Measurements from ENCODE around the gene C6orf120.

Gene C6orf120

DNA sequence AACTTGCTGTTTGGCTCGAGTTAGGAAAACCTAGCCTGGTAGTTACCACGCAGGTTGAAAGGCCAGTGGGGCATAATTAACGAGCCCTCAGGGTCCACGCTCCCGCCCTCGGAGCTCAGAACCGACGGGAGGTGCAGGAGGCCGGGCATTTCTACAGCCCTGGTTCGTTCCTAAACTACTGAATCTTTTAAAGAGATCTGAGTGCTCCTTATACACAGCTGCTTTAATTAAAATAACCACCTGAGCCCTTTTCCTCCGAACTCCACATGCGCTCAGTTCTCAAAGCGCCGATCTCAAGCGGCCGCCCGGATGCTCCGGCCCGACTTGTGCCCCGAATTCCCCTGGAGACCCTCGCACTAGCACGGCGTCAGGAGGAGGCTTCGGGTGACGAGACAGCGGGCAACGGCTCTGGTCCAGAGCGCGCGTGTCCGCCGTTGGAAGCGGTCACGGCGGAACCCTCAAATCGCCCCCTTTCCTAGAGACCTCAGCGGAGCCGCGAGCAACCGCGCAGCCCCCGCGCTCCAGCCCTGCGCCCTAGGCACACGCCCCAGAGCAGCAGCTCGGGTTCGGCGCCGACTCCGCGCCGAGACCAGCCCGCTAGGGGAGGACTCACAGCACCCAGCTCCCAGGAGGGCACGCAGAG, 494 bp upstream of the C6orf120 start:
- DNase-seq (ENCODE audit: insufficient read length, low spot score) (no peak), FAIRE-seq (no peak)
- TF ChIP-seq SPI1 (IDR thresholded peaks at IDR 0.05; ENCODE audit: low read depth, low read length) (no peak), POLR2A (IDR thresholded peaks at IDR 0.05; ENCODE audit: low read depth, low read length) (no peak), TAF1 (IDR thresholded peaks at IDR 0.05; ENCODE audit: low read depth, low read length) (no peak), POU2F2 (IDR thresholded peaks at IDR 0.05; ENCODE audit: low read depth, low read length) (no peak), PAX5 (IDR thresholded peaks at IDR 0.05; ENCODE audit: insufficient read depth, low read length, severe bottlenecking) (no peak), POLR2AphosphoS5 (IDR thresholded peaks at IDR 0.05; ENCODE audit: low read depth, low read length) (no peak)

DNA sequence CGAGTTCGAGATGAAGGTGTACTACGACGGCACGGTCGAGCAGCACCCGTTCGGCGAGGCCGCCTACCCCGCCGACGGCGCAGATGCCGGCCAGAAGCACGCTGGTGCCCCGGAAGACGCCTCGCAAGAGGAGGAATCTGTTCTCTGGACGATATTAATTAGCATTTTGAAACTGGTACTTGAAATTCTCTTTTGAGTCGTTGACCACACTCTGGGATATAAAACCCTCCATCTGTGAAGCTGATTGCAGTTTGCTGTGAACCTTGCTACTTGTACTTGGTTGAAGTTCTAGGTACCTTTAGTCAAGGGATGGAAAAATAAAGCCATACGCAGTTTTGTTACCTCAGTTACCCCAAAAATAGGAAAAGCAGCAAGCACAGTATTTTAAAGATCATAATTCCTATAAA, 917 bp downstream of the C6orf120 start:
- FAIRE-seq (no peak), DNase-seq (ENCODE audit: insufficient read length, low spot score) (no peak)
- TF ChIP-seq TAF1 (IDR thresholded peaks at IDR 0.05; ENCODE audit: low read depth, low read length) (no peak), SPI1 (IDR thresholded peaks at IDR 0.05; ENCODE audit: low read depth, low read length) (no peak), POU2F2 (IDR thresholded peaks at IDR 0.05; ENCODE audit: low read depth, low read length) (no peak), POLR2A (IDR thresholded peaks at IDR 0.05; ENCODE audit: low read depth, low read length) (no peak), PAX5 (IDR thresholded peaks at IDR 0.05; ENCODE audit: insufficient read depth, low read length, severe bottlenecking) (no peak), POLR2AphosphoS5 (IDR thresholded peaks at IDR 0.05; ENCODE audit: low read depth, low read length) (no peak)

DNA sequence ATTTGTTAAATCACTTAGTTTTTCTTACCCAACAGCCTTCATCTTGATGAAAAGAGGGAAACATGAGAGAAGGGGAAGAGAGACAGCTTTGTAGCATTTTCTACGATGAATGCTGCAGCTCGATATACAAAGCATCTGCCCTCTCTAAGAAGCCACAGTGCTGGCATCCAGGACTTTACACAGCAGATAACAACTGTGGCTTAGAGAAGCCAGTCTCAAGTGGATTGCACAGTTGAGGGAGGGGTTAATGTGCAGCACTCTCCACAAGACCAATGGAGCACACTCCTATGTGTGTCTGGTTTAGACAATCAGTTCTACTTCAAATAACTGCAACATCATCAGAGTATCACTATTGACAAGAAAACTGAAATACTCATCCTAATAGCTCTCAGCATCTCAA, 5.8 kb downstream of the C6orf120 start:
- DNase-seq (ENCODE audit: insufficient read length, low spot score) (no peak), FAIRE-seq (peak; percentile 56)
- TF ChIP-seq POLR2AphosphoS5 (IDR thresholded peaks at IDR 0.05; ENCODE audit: low read depth, low read length) = no peak
- no peak for TF ChIP-seq PAX5 (IDR thresholded peaks at IDR 0.05; ENCODE audit: insufficient read depth, low read length, severe bottlenecking)
- TF ChIP-seq POLR2A (IDR thresholded peaks at IDR 0.05; ENCODE audit: low read depth, low read length) = no peak
- TF ChIP-seq SPI1 (IDR thresholded peaks at IDR 0.05; ENCODE audit: low read depth, low read length) = no peak
- no peak for TF ChIP-seq POU2F2 (IDR thresholded peaks at IDR 0.05; ENCODE audit: low read depth, low read length)
- TF ChIP-seq TAF1 (IDR thresholded peaks at IDR 0.05; ENCODE audit: low read depth, low read length) = no peak

DNA sequence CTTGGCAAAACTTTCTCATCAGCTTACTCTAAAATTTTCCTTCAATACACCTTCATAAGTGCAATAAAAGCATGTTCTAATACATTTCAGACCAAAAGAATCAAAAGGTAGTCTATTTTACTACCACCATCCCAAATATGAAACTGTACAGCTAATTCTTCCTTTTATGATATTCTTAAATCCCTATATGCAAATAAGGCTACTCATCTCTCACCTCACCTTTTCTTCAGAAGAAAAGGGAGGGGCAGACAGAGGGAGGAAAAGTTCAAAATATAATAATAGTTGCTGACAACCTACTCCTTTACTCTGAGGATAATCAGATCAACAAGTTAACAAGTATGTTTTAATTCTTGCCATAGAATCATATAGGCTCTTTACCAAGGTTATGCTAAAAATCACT, 7.4 kb downstream of the C6orf120 start:
- TF ChIP-seq POU2F2 (IDR thresholded peaks at IDR 0.05; ENCODE audit: low read depth, low read length) = no peak
- no peak for TF ChIP-seq TAF1 (IDR thresholded peaks at IDR 0.05; ENCODE audit: low read depth, low read length)
- TF ChIP-seq POLR2A (IDR thresholded peaks at IDR 0.05; ENCODE audit: low read depth, low read length) = no peak
- no peak for TF ChIP-seq PAX5 (IDR thresholded peaks at IDR 0.05; ENCODE audit: insufficient read depth, low read length, severe bottlenecking)
- no peak for TF ChIP-seq POLR2AphosphoS5 (IDR thresholded peaks at IDR 0.05; ENCODE audit: low read depth, low read length)
- no peak for TF ChIP-seq SPI1 (IDR thresholded peaks at IDR 0.05; ENCODE audit: low read depth, low read length)
- FAIRE-seq (no peak), DNase-seq (ENCODE audit: insufficient read length, low spot score) (no peak)

DNA sequence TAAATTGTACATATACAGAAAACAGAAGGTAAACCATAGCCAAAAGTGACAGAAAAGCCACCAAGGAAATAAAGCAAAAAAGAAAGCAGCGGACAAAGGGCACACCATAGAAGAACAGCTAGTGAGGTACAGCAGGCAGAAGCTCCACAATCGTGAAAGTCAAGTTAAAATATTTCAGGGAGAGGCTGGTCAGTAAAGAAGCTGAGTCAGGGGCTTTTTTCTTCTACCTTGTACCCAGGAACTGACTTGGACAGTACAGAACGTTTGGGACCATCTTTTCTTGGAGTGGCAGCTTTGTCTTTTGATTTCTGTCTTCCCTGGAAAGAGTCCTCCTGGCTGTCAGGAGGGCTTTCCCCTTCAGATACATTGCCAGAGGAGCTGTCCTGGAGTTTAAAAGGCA, 8.1 kb downstream of the C6orf120 start:
- FAIRE-seq (no peak), DNase-seq (ENCODE audit: insufficient read length, low spot score) (no peak)
- TF ChIP-seq POLR2AphosphoS5 (IDR thresholded peaks at IDR 0.05; ENCODE audit: low read depth, low read length) (no peak), TAF1 (IDR thresholded peaks at IDR 0.05; ENCODE audit: low read depth, low read length) (no peak), POLR2A (IDR thresholded peaks at IDR 0.05; ENCODE audit: low read depth, low read length) (no peak), SPI1 (IDR thresholded peaks at IDR 0.05; ENCODE audit: low read depth, low read length) (no peak), PAX5 (IDR thresholded peaks at IDR 0.05; ENCODE audit: insufficient read depth, low read length, severe bottlenecking) (no peak), POU2F2 (IDR thresholded peaks at IDR 0.05; ENCODE audit: low read depth, low read length) (no peak)

DNA sequence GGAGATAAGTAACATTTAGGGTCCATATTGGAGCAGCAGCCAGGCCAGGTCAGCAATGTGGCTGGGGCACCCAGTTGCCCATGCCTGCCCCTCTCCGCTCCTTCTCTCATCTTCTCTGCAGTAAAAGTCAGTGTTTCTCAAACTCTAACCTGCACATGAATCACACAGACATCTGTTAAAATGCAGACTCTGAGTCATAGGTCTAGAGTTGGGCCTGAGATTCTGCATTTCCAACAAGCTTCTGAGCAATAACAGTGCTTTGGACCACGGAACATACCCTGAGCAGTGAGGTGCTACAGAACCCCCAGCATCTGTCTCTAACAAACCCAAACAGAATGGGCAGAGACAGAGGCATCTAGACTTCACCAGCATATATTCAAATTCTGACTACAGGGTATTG, 12.3 kb downstream of the C6orf120 start:
- FAIRE-seq (no peak), DNase-seq (ENCODE audit: insufficient read length, low spot score) (no peak)

DNA sequence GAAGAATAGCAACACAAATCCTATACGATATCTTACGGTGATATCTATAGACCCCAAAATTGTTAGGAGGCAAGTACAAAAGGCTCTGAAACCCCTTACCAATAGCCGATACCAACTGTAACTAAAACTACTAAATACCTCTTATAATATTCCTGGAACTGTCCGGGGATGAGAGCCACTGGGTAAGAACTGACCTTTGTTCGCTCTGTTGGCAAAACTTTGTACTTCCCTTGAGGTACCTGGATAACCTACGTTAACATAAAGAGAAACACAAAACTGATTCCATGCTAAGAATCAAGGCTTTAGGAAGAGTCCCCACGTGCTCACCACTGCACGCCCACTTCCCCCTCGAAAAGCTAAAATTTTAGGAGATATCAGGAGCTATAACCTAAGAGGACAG, 12.7 kb downstream of the C6orf120 start:
- FAIRE-seq = no peak
- TF ChIP-seq POU2F2 (IDR thresholded peaks at IDR 0.05; ENCODE audit: low read depth, low read length) (no peak), POLR2AphosphoS5 (IDR thresholded peaks at IDR 0.05; ENCODE audit: low read depth, low read length) (no peak), PAX5 (IDR thresholded peaks at IDR 0.05; ENCODE audit: insufficient read depth, low read length, severe bottlenecking) (no peak), POLR2A (IDR thresholded peaks at IDR 0.05; ENCODE audit: low read depth, low read length) (no peak), SPI1 (IDR thresholded peaks at IDR 0.05; ENCODE audit: low read depth, low read length) (no peak), TAF1 (IDR thresholded peaks at IDR 0.05; ENCODE audit: low read depth, low read length) (no peak)
- DNase-seq (ENCODE audit: insufficient read length, low spot score) = no peak

More for the DNA sequence above, 12.3 kb downstream of the C6orf120 start:
- TF ChIP-seq PAX5 (IDR thresholded peaks at IDR 0.05; ENCODE audit: insufficient read depth, low read length, severe bottlenecking) (no peak), TAF1 (IDR thresholded peaks at IDR 0.05; ENCODE audit: low read depth, low read length) (no peak)

DNA sequence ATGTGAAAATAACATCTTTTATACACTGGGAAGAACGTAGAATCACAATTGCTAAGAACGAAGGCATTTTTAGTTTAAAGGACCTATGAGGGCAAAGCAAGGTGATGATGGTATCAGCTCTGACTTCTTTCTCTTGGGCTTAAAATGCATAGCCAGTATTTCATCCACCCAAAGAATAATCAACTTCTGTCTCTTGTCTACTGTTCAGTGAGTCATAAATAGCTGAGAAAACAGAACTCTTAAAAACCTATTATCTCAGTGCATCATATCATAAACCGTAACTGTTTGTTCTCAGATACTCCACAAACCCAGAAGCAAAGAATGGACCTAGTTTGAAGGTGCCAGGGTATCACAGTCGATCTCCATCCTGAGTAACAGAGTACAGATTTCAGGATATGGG, 17.2 kb downstream of the C6orf120 start:
- TF ChIP-seq POU2F2 (IDR thresholded peaks at IDR 0.05; ENCODE audit: low read depth, low read length) (no peak), TAF1 (IDR thresholded peaks at IDR 0.05; ENCODE audit: low read depth, low read length) (no peak), POLR2AphosphoS5 (IDR thresholded peaks at IDR 0.05; ENCODE audit: low read depth, low read length) (no peak), PAX5 (IDR thresholded peaks at IDR 0.05; ENCODE audit: insufficient read depth, low read length, severe bottlenecking) (no peak), POLR2A (IDR thresholded peaks at IDR 0.05; ENCODE audit: low read depth, low read length) (no peak), SPI1 (IDR thresholded peaks at IDR 0.05; ENCODE audit: low read depth, low read length) (no peak)
- no peak for FAIRE-seq
- no peak for DNase-seq (ENCODE audit: insufficient read length, low spot score)

DNA sequence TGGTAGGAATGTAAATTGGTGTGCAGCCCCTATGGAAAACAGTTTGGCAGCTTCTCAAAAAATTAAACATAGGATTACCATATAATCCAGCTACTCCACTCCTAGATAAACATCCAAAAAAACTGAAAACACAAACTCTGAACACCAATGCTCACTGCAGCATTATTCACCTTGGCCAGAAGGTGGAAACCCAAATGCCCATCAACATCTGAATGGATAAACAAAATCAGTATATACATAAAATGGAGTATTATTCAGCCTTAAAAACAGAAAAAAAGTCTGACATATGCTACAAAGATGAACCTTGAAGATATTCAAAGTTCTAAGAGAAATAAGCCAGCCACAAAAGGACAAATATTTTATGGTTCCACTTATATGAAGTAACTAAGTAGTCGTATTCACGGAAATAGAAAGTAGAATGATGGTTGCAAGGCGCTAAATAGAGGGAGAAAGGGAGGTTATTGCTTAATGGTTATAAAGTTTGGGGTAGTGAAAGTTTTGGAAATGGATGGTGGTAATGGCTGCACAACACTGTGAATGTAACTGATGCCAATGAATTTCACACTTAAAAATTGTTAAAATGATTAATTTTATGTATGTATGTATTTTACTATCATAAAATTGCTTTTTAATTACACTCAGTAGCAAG, 18.4 kb downstream of the C6orf120 start:
- no peak for FAIRE-seq
- no peak for TF ChIP-seq POU2F2 (IDR thresholded peaks at IDR 0.05; ENCODE audit: low read depth, low read length)
- no peak for TF ChIP-seq POLR2A (IDR thresholded peaks at IDR 0.05; ENCODE audit: low read depth, low read length)
- no peak for TF ChIP-seq POLR2AphosphoS5 (IDR thresholded peaks at IDR 0.05; ENCODE audit: low read depth, low read length)
- no peak for TF ChIP-seq TAF1 (IDR thresholded peaks at IDR 0.05; ENCODE audit: low read depth, low read length)
- no peak for DNase-seq (ENCODE audit: insufficient read length, low spot score)

Measured in GM12891 (cell line).